Measurements from ENCODE around the gene HAPLN3.

- TF ChIP-seq POLR2A (IDR thresholded peaks at IDR 0.05; ENCODE audit: low read depth, low read length), result no peak
- no peak for TF ChIP-seq TAF1 (IDR thresholded peaks at IDR 0.05; ENCODE audit: low read depth, low read length)
- no peak for TF ChIP-seq POLR2AphosphoS5 (IDR thresholded peaks at IDR 0.05; ENCODE audit: low read depth, low read length)
- no peak for TF ChIP-seq POU2F2 (IDR thresholded peaks at IDR 0.05; ENCODE audit: low read depth, low read length)
- TF ChIP-seq SPI1 (IDR thresholded peaks at IDR 0.05; ENCODE audit: low read depth, low read length), result no peak
- no peak for TF ChIP-seq PAX5 (IDR thresholded peaks at IDR 0.05; ENCODE audit: insufficient read depth, low read length, severe bottlenecking)
Observed at GRCh38 chr15:88874684-88875083, 20.7 kb downstream of the HAPLN3 start.
